ENCODE results near the gene PDLIM4.
A peak's percentile ranks its signal among the peaks of the same experiment; 100 is the strongest.

PDLIM4 gene

GRCh38 chr5:132313961-132314432 lies 56.5 kb downstream of the PDLIM4 start:
- Mint-ChIP-seq H3K27me3 (ENCODE audit: low read depth, poor library complexity) (peaks cover 2% of the 10 kb centered on the region), H3K27ac (no peak overlapping the region), H3K4me3 (no peak overlapping the region), H3K4me1 (peaks cover 37% of the 10 kb centered on the region), H3K9me3 (no peaks in the 10 kb centered on the region), H3K36me3 (ENCODE audit: low read depth) (no peaks in the 10 kb centered on the region)
- TF ChIP-seq CTCF (IDR thresholded peaks at IDR 0.05), result no peak
- DNase-seq, result no peak

GRCh38 chr5:132315529-132316067 lies 58.1 kb downstream of the PDLIM4 start:
- peaks cover 2% of the 10 kb centered on the region for H3K27me3 Mint-ChIP-seq (ENCODE audit: low read depth, poor library complexity)
- TF ChIP-seq CTCF (IDR thresholded peaks at IDR 0.05), result no peak
- H3K4me1 Mint-ChIP-seq, result peaks cover 30% of the 10 kb centered on the region
- no peaks in the 10 kb centered on the region for H3K36me3 Mint-ChIP-seq (ENCODE audit: low read depth)
- H3K9me3 Mint-ChIP-seq, result no peaks in the 10 kb centered on the region
- peak overlapping the region; percentile 48 for H3K27ac Mint-ChIP-seq
- DNase-seq, result no peak
- H3K4me3 Mint-ChIP-seq, result no peak overlapping the region

GRCh38 chr5:132319975-132320374 lies 62.5 kb downstream of the PDLIM4 start:
- Mint-ChIP-seq H3K27ac (no peak overlapping the region), H3K9me3 (no peaks in the 10 kb centered on the region), H3K36me3 (ENCODE audit: low read depth) (no peaks in the 10 kb centered on the region), H3K4me3 (no peak overlapping the region), H3K4me1 (peaks cover 23% of the 10 kb centered on the region), H3K27me3 (ENCODE audit: low read depth, poor library complexity) (no peaks in the 10 kb centered on the region)
- no peak for DNase-seq
- no peak for TF ChIP-seq CTCF (IDR thresholded peaks at IDR 0.05)

GRCh38 chr5:132321109-132321721 lies 63.7 kb downstream of the PDLIM4 start:
- Mint-ChIP-seq H3K27ac (no peak overlapping the region), H3K9me3 (no peaks in the 10 kb centered on the region), H3K4me3 (no peak overlapping the region), H3K36me3 (ENCODE audit: low read depth) (no peaks in the 10 kb centered on the region), H3K27me3 (ENCODE audit: low read depth, poor library complexity) (no peaks in the 10 kb centered on the region), H3K4me1 (peaks cover 31% of the 10 kb centered on the region)
- no peak for TF ChIP-seq CTCF (IDR thresholded peaks at IDR 0.05)
- DNase-seq, result no peak

GRCh38 chr5:132322266-132322665 lies 64.8 kb downstream of the PDLIM4 start:
- peaks cover 33% of the 10 kb centered on the region for H3K4me1 Mint-ChIP-seq
- H3K27me3 Mint-ChIP-seq (ENCODE audit: low read depth, poor library complexity), result no peaks in the 10 kb centered on the region
- H3K27ac Mint-ChIP-seq, result no peak overlapping the region
- no peak overlapping the region for H3K4me3 Mint-ChIP-seq
- peak; percentile 12 for DNase-seq
- no peak for TF ChIP-seq CTCF (IDR thresholded peaks at IDR 0.05)
- no peaks in the 10 kb centered on the region for H3K36me3 Mint-ChIP-seq (ENCODE audit: low read depth)
- H3K9me3 Mint-ChIP-seq, result no peaks in the 10 kb centered on the region

All from nephron progenitor cell (in vitro differentiated cells).